ENCODE data around the gene NOX5. TPM values are rescaled to one million over a fixed set of nuclear protein-coding genes. Genes with fewer than 3 reads are reported as not detected.

Gene NOX5
- total RNA-seq, 4 donors from 2014 or later, result 0.27 TPM; not detected in 3

GRCh38 chr15:69076756-69077155 is 62.3 kb downstream of the NOX5 start:
- in situ Hi-C loops (cut with MboI; ENCODE audit: low pct_ligation_motif_present in 1 of 4, low pct_unique_long_range_greater_than_20kb in 1 of 4, low sequenced_read_pairs in 3 of 4), result no loop called here
- no peak for DNase-seq
- 74 to 100% methylated on average over 1 of the region's 1 CpG for WGBS, 2 donors (ENCODE audit: low coverage in 1 of 2)
- Histone ChIP-seq H3K9me3 (no peaks in the 10 kb centered on the region), H3K4me3 (no peak overlapping the region), H3K27me3 (no peaks in the 10 kb centered on the region), H3K27ac (no peak overlapping the region), H3K36me3 (no peaks in the 10 kb centered on the region), H3K4me1 (peaks cover 0 to 27% (median 5%) of the 10 kb centered on the region in 4 donors)
- intact Hi-C loops (cut with DNase I; ENCODE audit: low total_unique reads), result no loop called here
- TF ChIP-seq POLR2A (IDR thresholded peaks at IDR 0.05), result no peak
- no peak for TF ChIP-seq EP300 (IDR thresholded peaks at IDR 0.05; ENCODE audit: low read depth)

- 81 to 86% methylated on average over 7 to 8 of the region's 8 CpGs for WGBS, 2 donors (ENCODE audit: low coverage in 1 of 2)
- Histone ChIP-seq H3K36me3 (no peaks in the 10 kb centered on the region), H3K4me3 (no peak overlapping the region), H3K4me1 (peaks cover 0 to 28% (median 4%) of the 10 kb centered on the region in 4 donors), H3K27ac (no peak overlapping the region), H3K9me3 (no peaks in the 10 kb centered on the region), H3K27me3 (no peaks in the 10 kb centered on the region)
- in situ Hi-C loops (cut with MboI; ENCODE audit: low pct_ligation_motif_present in 1 of 4, low pct_unique_long_range_greater_than_20kb in 1 of 4, low sequenced_read_pairs in 3 of 4) (no loop called here), intact Hi-C loops (cut with DNase I; ENCODE audit: low total_unique reads) (no loop called here)
- TF ChIP-seq POLR2A (IDR thresholded peaks at IDR 0.05), result no peak
- no peak for TF ChIP-seq CTCF (IDR thresholded peaks at IDR 0.05)
- no peak for TF ChIP-seq EP300 (IDR thresholded peaks at IDR 0.05; ENCODE audit: low read depth)
- TF ChIP-seq POLR2AphosphoS5 (IDR thresholded peaks at IDR 0.05), result no peak
- no peak for DNase-seq
Measured at GRCh38 chr15:69078638-69079037, 64.1 kb downstream of the NOX5 start.

- TF ChIP-seq POLR2A (IDR thresholded peaks at IDR 0.05), result no peak
- no peak for TF ChIP-seq CTCF (IDR thresholded peaks at IDR 0.05)
- no peak for TF ChIP-seq EP300 (IDR thresholded peaks at IDR 0.05; ENCODE audit: low read depth)
- TF ChIP-seq POLR2AphosphoS5 (IDR thresholded peaks at IDR 0.05), result no peak
- Histone ChIP-seq H3K4me1 (peaks cover 0 to 16% (median 0%) of the 10 kb centered on the region in 4 donors), H3K9me3 (no peaks in the 10 kb centered on the region), H3K27ac (peak overlapping the region in 3 of 4 donors; percentile 41 to 64 (median 59)), H3K4me3 (no peak overlapping the region), H3K27me3 (no peaks in the 10 kb centered on the region), H3K36me3 (no peaks in the 10 kb centered on the region)
- WGBS, 2 donors (ENCODE audit: low coverage in 1 of 2), result 40 to 53% methylated on average over 5 to 8 of the region's 8 CpGs
- intact Hi-C loops (cut with DNase I; ENCODE audit: low total_unique reads) (no loop called here), in situ Hi-C loops (cut with MboI; ENCODE audit: low pct_ligation_motif_present in 1 of 4, low pct_unique_long_range_greater_than_20kb in 1 of 4, low sequenced_read_pairs in 3 of 4) (loop anchor here in 1 of 4 donors (10.0 kb wide), 1 partner anchor 64 kb away; no protein-coding TSS in a partner anchor)
- no peak for DNase-seq
Measured at GRCh38 chr15:69080295-69081248, 66.1 kb downstream of the NOX5 start.

GRCh38 chr15:69081310-69082004 is 67.0 kb downstream of the NOX5 start:
- intact Hi-C loops (cut with DNase I; ENCODE audit: low total_unique reads), result no loop called here
- H3K27ac ChIP-seq, result peak overlapping the region; percentile 41 to 64 (median 59)
- no peak overlapping the region for H3K4me3 ChIP-seq
- no peaks in the 10 kb centered on the region for H3K9me3 ChIP-seq
- no peaks in the 10 kb centered on the region for H3K27me3 ChIP-seq
- no peak for DNase-seq
- 76 to 82% methylated on average over 2 to 10 of the region's 10 CpGs for WGBS, 2 donors (ENCODE audit: low coverage in 1 of 2)
- in situ Hi-C loops (cut with MboI; ENCODE audit: low pct_ligation_motif_present in 1 of 4, low pct_unique_long_range_greater_than_20kb in 1 of 4, low sequenced_read_pairs in 3 of 4), result loop anchor here in 1 of 4 donors (10.0 kb wide), 1 partner anchor 63 kb away; no protein-coding TSS in a partner anchor
- peaks cover 0 to 16% (median 0%) of the 10 kb centered on the region in 4 donors for H3K4me1 ChIP-seq
- no peaks in the 10 kb centered on the region for H3K36me3 ChIP-seq
- TF ChIP-seq EP300 (IDR thresholded peaks at IDR 0.05; ENCODE audit: low read depth) (no peak), CTCF (IDR thresholded peaks at IDR 0.05) (no peak), POLR2AphosphoS5 (IDR thresholded peaks at IDR 0.05) (no peak), POLR2A (IDR thresholded peaks at IDR 0.05) (no peak)
